ENCODE results near the gene IL15. TPM values are rescaled to one million over a fixed set of nuclear protein-coding genes. Genes with fewer than 3 reads are reported as not detected.
"Not testable (repeated sequence)": the region's sequence is repeated elsewhere in the genome, so short reads cannot be mapped to it uniquely, and the experiment has no call there.

The IL15 gene
- total and polyA plus RNA-seq, 2 of the 8 experiments (the other 6 are each of a cell fraction or from before 2014, with no cell fraction given): 0.30 to 0.61 TPM

DNA sequence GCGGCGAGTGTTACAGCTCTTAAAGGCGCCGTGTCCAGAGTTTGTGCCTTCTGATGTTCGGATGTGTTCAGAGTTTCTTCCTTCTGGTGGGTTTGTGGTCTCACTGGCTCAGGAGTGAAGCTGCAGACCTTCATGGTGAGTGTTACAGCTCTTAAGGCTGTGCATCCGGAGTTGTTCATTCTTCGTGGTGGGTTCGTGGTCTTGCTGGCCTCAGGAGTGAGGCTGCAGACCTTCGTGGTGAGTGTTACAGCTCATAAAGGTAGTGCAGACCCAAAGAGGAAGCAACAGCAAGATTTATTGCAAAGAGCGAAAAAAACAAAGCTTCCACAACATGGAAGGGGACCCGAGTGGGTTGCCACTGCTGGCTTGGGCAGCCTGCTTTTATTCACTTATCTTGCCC lies 31.7 kb upstream of the IL15 start:
- H3K79me1 ChIP-seq (ENCODE audit: low read depth, low read length); H2BK20ac ChIP-seq (ENCODE audit: low read length); H3K27me3 ChIP-seq (replicated peaks in 1 of 4; ENCODE audit: control insufficient read depth in 3 of 4, extremely low read depth in 1 of 4, insufficient read depth in 3 of 4, low read length in 3 of 4); H2BK120ac ChIP-seq (replicated peaks; ENCODE audit: low read depth, low read length); H2AK5ac ChIP-seq (ENCODE audit: low read depth, low read length); H3K4me1 ChIP-seq (replicated peaks in 1 of 4; ENCODE audit: control insufficient read depth in 3 of 4, insufficient read depth in 4 of 4, low read length in 3 of 4); H4K91ac ChIP-seq (replicated peaks; ENCODE audit: insufficient read length, low read length); H3K9ac ChIP-seq (replicated peaks in 1 of 4; ENCODE audit: extremely low read depth in 1 of 4, low read depth in 3 of 4, low read length in 3 of 4); H3K36me3 ChIP-seq (ENCODE audit: control insufficient read depth in 2 of 4, insufficient read depth in 4 of 4, low read length in 3 of 4); H3K79me2 ChIP-seq (ENCODE audit: control insufficient read depth in 1 of 2, insufficient read depth in 2 of 2, low read length in 2 of 2); H3K4me2 ChIP-seq (ENCODE audit: insufficient read depth in 1 of 2, low read depth in 2 of 2, low read length in 2 of 2); H3K23me2 ChIP-seq (ENCODE audit: low read depth, low read length); H3K9me3 ChIP-seq (ENCODE audit: insufficient read depth in 2 of 2, low read depth in 1 of 2, low read length in 1 of 2); H4K5ac ChIP-seq (ENCODE audit: insufficient read length, low read depth, low read length); H3K14ac ChIP-seq (ENCODE audit: insufficient read length); FAIRE-seq; H4K8ac ChIP-seq (ENCODE audit: extremely low read depth, insufficient read depth, low read length); H3K4ac ChIP-seq (replicated peaks; ENCODE audit: insufficient read length, low read depth, low read length); H2BK5ac ChIP-seq (ENCODE audit: low read depth, low read length); H2BK12ac ChIP-seq (ENCODE audit: low read depth, low read length); POLR2A ChIA-PET (ENCODE audit: partially characterized antibody); H3K27ac ChIP-seq (ENCODE audit: low read depth, low read length); H2BK15ac ChIP-seq (ENCODE audit: low read length); H3K18ac ChIP-seq (ENCODE audit: extremely low read depth, low read length); H3K56ac ChIP-seq (replicated peaks; ENCODE audit: insufficient read length, low read depth, low read length); H2AFZ ChIP-seq (ENCODE audit: low read length); DNase-seq (ENCODE audit: low read depth in 1 of 2, low spot score in 2 of 2); H4K20me1 ChIP-seq (replicated peaks in 1 of 2; ENCODE audit: control insufficient read depth in 1 of 2, insufficient read depth in 2 of 2, low read length in 2 of 2); H3K4me3 ChIP-seq (ENCODE audit: extremely low read depth in 1 of 4, insufficient read depth in 2 of 4, low read depth in 3 of 4, low read length in 4 of 4); H3K23ac ChIP-seq (ENCODE audit: insufficient read length): not testable (repeated sequence)
- 96% methylated on average over 11 of the region's 11 CpGs; no CpG with 5 or more reads in 1 of the 2 experiments for WGBS, 2 experiments (ENCODE audit: extremely low coverage in 1 of 2, insufficient coverage in 1 of 2, insufficient read length in 1 of 2, insufficient replicate concordance in 2 of 2, low coverage in 1 of 2, low lambda C conversion rate in 2 of 2, missing lambda C conversion rate in 1 of 2)
- CTCF ChIA-PET (ENCODE audit: partially characterized antibody): interaction anchor here (1.3 kb wide), 2 partner anchors 32 to 45 kb away, joined by 3 read pairs; no protein-coding TSS in a partner anchor

Measured in H1 (cell line).